ENCODE results near the gene NXPE3. TPM values are rescaled to one million over a fixed set of nuclear protein-coding genes. Genes with fewer than 3 reads are reported as not detected.
"Not testable (repeated sequence)": the region's sequence is repeated elsewhere in the genome, so short reads cannot be mapped to it uniquely, and the experiment has no call there.

The NXPE3 gene
- total RNA-seq, 2 experiments from 2014 or later, result 20.9 to 21.6 TPM

- peaks cover 27% of the 10 kb centered on the region for H3K36me3 Mint-ChIP-seq (ENCODE audit: low read depth)
- H3K27ac Mint-ChIP-seq, result no peak overlapping the region
Observed at GRCh38 chr3:101744811-101745210, 34.2 kb upstream of the NXPE3 start.

GRCh38 chr3:101745934-101746333 lies 33.1 kb upstream of the NXPE3 start:
- peaks cover 28% of the 10 kb centered on the region for H3K36me3 Mint-ChIP-seq (ENCODE audit: low read depth)
- DNase-seq; ATAC-seq; H3K4me1 Mint-ChIP-seq (ENCODE audit: low read depth); POLR2A ChIA-PET; H3K4me3 Mint-ChIP-seq; H3K9me3 Mint-ChIP-seq; H3K27me3 Mint-ChIP-seq; H3K27ac Mint-ChIP-seq; intact Hi-C loops (cut with micrococcal nuclease); CTCF ChIA-PET: not testable (repeated sequence)

More at GRCh38 chr3:101744811-101745210, 34.2 kb upstream of the NXPE3 start:
- ChIA-PET POLR2A (interaction anchor here (0.8 to 1.3 kb wide), 4 partner anchors 9 to 35 kb away, joined by 3 to 4 read pairs (median 4); partner anchors contain the start of gene NXPE3), CTCF (interaction anchor here (0.7 kb wide), 1 partner anchor 13 kb away, joined by 3 read pairs; no protein-coding TSS in a partner anchor)
- Mint-ChIP-seq H3K9me3 (peaks cover 1% of the 10 kb centered on the region), H3K27me3 (no peaks in the 10 kb centered on the region), H3K4me1 (ENCODE audit: low read depth) (no peaks in the 10 kb centered on the region), H3K4me3 (no peak overlapping the region)
- ATAC-seq (no peak), DNase-seq (no peak)
- no peak for TF ChIP-seq CTCF (IDR thresholded peaks at IDR 0.05)
- intact Hi-C loops (cut with micrococcal nuclease), result no loop called here

DNA sequence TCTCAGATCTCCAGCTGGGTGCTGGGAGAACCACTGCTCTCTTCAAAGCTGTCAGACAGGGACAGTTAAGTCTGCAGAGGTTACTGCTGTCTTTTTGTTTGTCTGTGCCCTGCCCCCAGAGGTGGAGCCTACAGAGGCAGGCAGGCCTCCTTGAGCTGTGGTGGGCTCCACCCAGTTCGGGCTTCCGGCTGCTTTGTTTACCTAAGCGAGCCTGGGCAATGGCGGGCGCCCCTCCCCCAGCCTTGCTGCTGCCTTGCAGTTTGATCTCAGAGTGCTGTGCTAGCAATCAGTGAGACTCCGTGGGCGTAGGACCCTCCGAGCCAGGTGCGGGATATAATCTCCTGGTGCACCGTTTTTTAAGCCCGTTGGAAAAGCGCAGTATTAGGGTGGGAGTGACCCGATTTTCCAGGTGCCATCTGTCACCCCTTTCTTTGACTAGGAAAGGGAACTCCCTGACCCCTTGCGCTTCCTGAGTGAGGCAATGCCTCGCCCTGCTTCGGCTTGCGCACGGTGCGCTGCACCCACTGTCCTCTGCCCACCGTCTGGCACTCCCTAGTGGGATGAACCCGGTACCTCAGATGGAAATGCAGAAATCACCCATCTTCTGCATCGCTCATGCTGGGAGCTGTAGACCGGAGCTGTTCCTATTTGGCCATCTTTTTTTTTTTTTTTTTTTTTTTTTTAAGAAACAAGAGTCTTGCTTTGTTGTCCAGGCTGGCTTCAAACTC lies 25.5 kb upstream of the NXPE3 start:
- H3K27me3 Mint-ChIP-seq; H3K9me3 Mint-ChIP-seq; CTCF ChIA-PET; H3K27ac Mint-ChIP-seq; intact Hi-C loops (cut with micrococcal nuclease); H3K4me1 Mint-ChIP-seq (ENCODE audit: low read depth); DNase-seq; H3K4me3 Mint-ChIP-seq; ATAC-seq: not testable (repeated sequence)
- POLR2A ChIA-PET, result interaction anchor here (0.7 kb wide), 1 partner anchor 1730 kb away, joined by 3 read pairs; no protein-coding TSS in a partner anchor
- H3K36me3 Mint-ChIP-seq (ENCODE audit: low read depth), result peaks cover 53% of the 10 kb centered on the region

DNA sequence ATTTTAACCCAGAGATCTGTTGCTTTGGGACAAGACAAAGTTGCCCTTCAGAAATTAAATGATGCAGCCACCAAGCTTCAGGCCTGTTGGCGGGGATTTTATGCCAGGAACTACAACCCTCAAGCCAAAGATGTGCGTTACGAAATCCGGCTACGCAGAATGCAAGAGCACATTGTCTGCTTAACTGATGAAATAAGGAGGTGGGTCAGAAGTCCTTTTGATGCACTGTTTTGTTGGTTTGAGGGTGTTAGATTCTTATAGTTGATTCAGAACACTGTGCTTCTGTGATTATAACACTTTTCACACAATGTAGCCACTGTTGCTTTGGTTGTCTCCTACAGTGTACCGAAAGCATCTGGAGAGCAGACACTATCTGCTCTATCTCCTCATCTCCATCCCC lies 20.8 kb upstream of the NXPE3 start:
- Mint-ChIP-seq H3K36me3 (ENCODE audit: low read depth) (peaks cover 55% of the 10 kb centered on the region), H3K9me3 (no peaks in the 10 kb centered on the region), H3K27ac (no peak overlapping the region), H3K4me3 (no peak overlapping the region), H3K4me1 (ENCODE audit: low read depth) (peaks cover 8% of the 10 kb centered on the region), H3K27me3 (no peaks in the 10 kb centered on the region)
- CTCF ChIA-PET, result no interaction called here
- no peak for TF ChIP-seq CTCF (IDR thresholded peaks at IDR 0.05)
- intact Hi-C loops (cut with micrococcal nuclease), result no loop called here
- ATAC-seq, result no peak
- DNase-seq, result no peak
- POLR2A ChIA-PET, result no interaction called here

DNA sequence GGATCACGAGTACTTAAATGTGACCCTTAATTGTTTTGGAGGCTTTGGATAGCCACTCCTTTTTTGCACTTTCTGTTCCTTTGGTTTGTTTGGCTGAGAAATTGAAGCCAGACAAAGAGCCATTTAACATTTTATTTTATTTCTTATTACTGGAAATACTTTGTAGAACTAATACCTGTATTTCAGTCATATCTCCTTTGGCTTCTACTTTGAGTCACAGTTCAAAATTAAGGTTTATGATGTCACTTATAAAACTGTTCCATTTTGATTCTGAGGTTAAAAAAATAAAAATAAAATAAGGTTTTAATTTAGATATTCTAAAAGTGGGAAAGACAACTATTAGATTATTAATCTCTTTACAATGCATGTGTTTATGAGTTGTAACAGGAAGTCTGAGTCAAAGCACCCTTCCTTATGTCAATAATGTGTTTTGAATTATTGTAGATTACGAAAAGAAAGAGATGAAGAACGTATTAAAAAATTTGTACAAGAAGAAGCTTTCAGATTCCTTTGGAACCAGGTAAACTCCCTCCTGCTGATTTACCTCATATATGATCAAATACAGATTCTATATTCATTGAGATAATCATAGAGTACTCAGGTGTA lies 16.9 kb upstream of the NXPE3 start:
- Mint-ChIP-seq H3K4me3 (no peak overlapping the region), H3K27me3 (no peaks in the 10 kb centered on the region), H3K27ac (no peak overlapping the region), H3K9me3 (no peaks in the 10 kb centered on the region), H3K36me3 (ENCODE audit: low read depth) (peaks cover 48% of the 10 kb centered on the region), H3K4me1 (ENCODE audit: low read depth) (peaks cover 8% of the 10 kb centered on the region)
- intact Hi-C loops (cut with micrococcal nuclease), result no loop called here
- ATAC-seq (no peak), DNase-seq (no peak)
- POLR2A ChIA-PET, result no interaction called here
- CTCF ChIA-PET, result no interaction called here
- TF ChIP-seq CTCF (IDR thresholded peaks at IDR 0.05), result no peak

- H3K9me3 Mint-ChIP-seq; H3K36me3 Mint-ChIP-seq (ENCODE audit: low read depth); DNase-seq; ATAC-seq; H3K27me3 Mint-ChIP-seq: not testable (repeated sequence)
- Mint-ChIP-seq H3K27ac (peak overlapping the region; percentile 98), H3K4me1 (ENCODE audit: low read depth) (peaks cover 39% of the 10 kb centered on the region), H3K4me3 (peak overlapping the region; percentile 85)
- intact Hi-C loops (cut with micrococcal nuclease), result loop anchor here (5.0 kb wide), 1 partner anchor 91 kb away; the partner anchor contains the start of gene RPL24
- POLR2A ChIA-PET, result interaction anchor here (0.6 to 1.6 kb wide), 2 partner anchors 9 to 45 kb away, joined by 3 read pairs; no protein-coding TSS in a partner anchor
- CTCF ChIA-PET, result interaction anchor here (0.9 kb wide), 1 partner anchor 10 kb away, joined by 3 read pairs; no protein-coding TSS in a partner anchor
Observed at GRCh38 chr3:101777745-101778281, 1.2 kb upstream of the NXPE3 start.
